Right cardiac atrium (tissue), 5 donors: Measurements from ENCODE around the gene TMEM170A. TPM values are rescaled to one million over a fixed set of nuclear protein-coding genes. Genes with fewer than 3 reads are reported as not detected.
"Not testable (repeated sequence)": the region's sequence is repeated elsewhere in the genome, so short reads cannot be mapped to it uniquely, and the experiment has no call there.

Source experiments
- ATAC-seq, 2 donors: fragments of 200-7000 bp; cut with Tn5 transposase; one replicate each; pipeline versions ENCODE4 v1.8.0 to v1.9.1; 2020; ENCODE audit warnings: moderate library complexity in 2 of 2, mild to moderate bottlenecking in 1 of 2
- DNase-seq, 3 donors: peaks; one replicate each; pipeline ENCODE4 v3.0.0-alpha.2; 2020
- H3K27ac ChIP-seq: one replicate; pipeline ENCODE4 v1.5.1; 2013; ENCODE audit warnings: mild to moderate bottlenecking, low read length, control low read depth, moderate library complexity
- H3K27me3 ChIP-seq: one replicate; pipeline ENCODE4 v1.6.1; 2013; ENCODE audit not compliant: control insufficient read depth, insufficient read depth
- H3K4me1 ChIP-seq: one replicate; pipeline ENCODE4 v1.6.1; 2013; ENCODE audit warnings: low read length; ENCODE audit not compliant: control insufficient read depth, insufficient read depth
- H3K4me3 ChIP-seq: one replicate; pipeline ENCODE4 v1.5.1; 2013; ENCODE audit warnings: low read length, control low read depth
- H3K9me3 ChIP-seq: one replicate; pipeline ENCODE4 v1.6.1; 2013; ENCODE audit warnings: low read length; ENCODE audit not compliant: control insufficient read depth
- WGBS: extraction: QIAGEN DNeasy Blood & Tissue Kit; methylation state at CpG from one replicate; pipeline ENCODE4 v1.1.7; 2013; 5-methylcytosine and 5-hydroxymethylcytosine counted together
- intact Hi-C, 4 donors: fragments of 100-400 bp; cut with DNase I; formaldehyde crosslinking; loops; one replicate each; pipeline versions ENCODE4 v1.11.0 to v1.14.0; 2022 to 2023
- long read RNA-seq, 4 donors: library from polyadenylated mRNA; unstranded; transcript quantifications; one replicate each; pipeline ENCODE4 v2.0.0, GENCODE V29; 2020 to 2021
- polyA plus RNA-seq: library from polyadenylated mRNA; stranded (reverse); fragments of 200-250 nt; gene quantifications from one replicate; pipeline ENCODE4 v1.2.3, GENCODE V29; 2013
- total RNA-seq, 4 donors: library from RNA; stranded (reverse); fragmentation: NEBNext Ultra II Directional; extraction: Animal tissue kit (Norgen Biotek cat#: 25700); gene quantifications; one replicate each; pipeline ENCODE4 v1.2.1, GENCODE V29; 2021
- donor health status: healthy with polysubstance abuse.
- donor health status: DM: no; HTN: yes; CAD: no.
- donor health status: DM: no; HTN: no; CAD: no.
- donor health status: DM: no; HTN: yes; CAD: no; lungs with severe emphysema.
- donor health status: DM: yes; HTN: yes; CAD: no.

Gene TMEM170A
- 10 to 100 TPM; 10.9 to 11.2 (median 11.0) TPM for total RNA-seq
- 7.2 TPM for polyA plus RNA-seq
- long read RNA-seq, donor 1, full-length matches to known transcripts, result 14 of 22 reads
- long read RNA-seq, donor 1, partial matches to known transcripts, result 1 of 22 reads
- long read RNA-seq, donor 1, other reads (novel, unspliced or antisense), result 7 of 22 reads
- long read RNA-seq, donor 2, partial matches to known transcripts, result 0 of 7 reads
- long read RNA-seq, donor 2, other reads (novel, unspliced or antisense), result 2 of 7 reads
- long read RNA-seq, donor 3, full-length matches to known transcripts, result 13 of 15 reads
- long read RNA-seq, donor 3, partial matches to known transcripts, result 0 of 15 reads
- long read RNA-seq, donor 3, other reads (novel, unspliced or antisense), result 2 of 15 reads
- long read RNA-seq, donor 4, full-length matches to known transcripts, result 6 of 6 reads
- long read RNA-seq, donor 4, partial matches to known transcripts, result 0 of 6 reads
- long read RNA-seq, donor 4, other reads (novel, unspliced or antisense), result 0 of 6 reads

- H3K4me1 ChIP-seq, result no peaks in the 10 kb centered on the region
- H3K9me3 ChIP-seq, result no peaks in the 10 kb centered on the region
- DNase-seq, result peak; percentile 100
- intact Hi-C loops, result no loop called here
- under 1% methylated on average over 89 of the region's 89 CpGs for WGBS
- no peaks in the 10 kb centered on the region for H3K27me3 ChIP-seq
- peak within 1 kb of the TSS; percentile 82 for H3K4me3 ChIP-seq
- peak within 1 kb of the TSS; percentile 91 for H3K27ac ChIP-seq
- ATAC-seq, result peak; percentile 98 to 99
Observed at GRCh38 chr16:75464122-75464918, at the start of gene TMEM170A. Gene TMEM170A (minus strand): TSS chr16:75464689. CDS start chr16:75464600, 89 bp downstream.

- Histone ChIP-seq H3K9me3 (no peaks in the 10 kb centered on the region), H3K4me1 (peaks cover 2% of the 10 kb centered on the region), H3K27me3 (no peaks in the 10 kb centered on the region), H3K4me3 (no peak overlapping the region), H3K27ac (no peak overlapping the region)
- intact Hi-C loops, result no loop called here
- WGBS, result 29% methylated on average over 7 of the region's 7 CpGs
- DNase-seq (peak in 2 of 3 donors; percentile 56 to 66), ATAC-seq (peak; percentile 85 to 89)
Observed at GRCh38 chr16:75506574-75506973, 42.1 kb upstream of the TMEM170A start.

GRCh38 chr16:75506107-75506506, 41.6 kb upstream of the TMEM170A start:
- ATAC-seq, result no peak
- DNase-seq, result no peak
- H3K4me1 ChIP-seq, result peaks cover 2% of the 10 kb centered on the region
- H3K9me3 ChIP-seq, result no peaks in the 10 kb centered on the region
- intact Hi-C loops, result no loop called here
- H3K4me3 ChIP-seq, result no peak overlapping the region
- WGBS, result 77% methylated on average over 3 of the region's 3 CpGs
- H3K27me3 ChIP-seq, result no peaks in the 10 kb centered on the region
- no peak overlapping the region for H3K27ac ChIP-seq

- Histone ChIP-seq H3K27me3 (no peaks in the 10 kb centered on the region), H3K4me1 (peaks cover 2% of the 10 kb centered on the region), H3K4me3 (no peak overlapping the region), H3K9me3 (no peaks in the 10 kb centered on the region), H3K27ac (no peak overlapping the region)
- DNase-seq, result no peak
- intact Hi-C loops, result no loop called here
- ATAC-seq, result no peak
- WGBS, result 80% methylated on average over 1 of the region's 1 CpG
Observed at GRCh38 chr16:75503801-75504200, 39.3 kb upstream of the TMEM170A start.

- no peaks in the 10 kb centered on the region for H3K9me3 ChIP-seq
- H3K27ac ChIP-seq, result no peak overlapping the region
- WGBS, result 96% methylated on average over 4 of the region's 4 CpGs
Observed at GRCh38 chr16:75502916-75503605, 38.6 kb upstream of the TMEM170A start.

GRCh38 chr16:75501820-75502219, 37.3 kb upstream of the TMEM170A start:
- not testable (repeated sequence) for H3K27ac ChIP-seq
- DNase-seq (peak; percentile 41 to 76 (median 66)), ATAC-seq (peak; percentile 61 to 75)

More at GRCh38 chr16:75502916-75503605, 38.6 kb upstream of the TMEM170A start:
- Histone ChIP-seq H3K27me3 (no peaks in the 10 kb centered on the region), H3K4me3 (no peak overlapping the region), H3K4me1 (peaks cover 2% of the 10 kb centered on the region)
- ATAC-seq (no peak), DNase-seq (no peak)
- intact Hi-C loops, result no loop called here

GRCh38 chr16:75501359-75501758, 36.9 kb upstream of the TMEM170A start:
- no peaks in the 10 kb centered on the region for H3K27me3 ChIP-seq
- no peak for ATAC-seq
- H3K9me3 ChIP-seq, result no peaks in the 10 kb centered on the region
- 80% methylated on average over 5 of the region's 5 CpGs for WGBS
- intact Hi-C loops, result no loop called here
- no peak for DNase-seq
- H3K4me3 ChIP-seq, result no peak overlapping the region
- H3K4me1 ChIP-seq, result peaks cover 2% of the 10 kb centered on the region
- no peak overlapping the region for H3K27ac ChIP-seq

More at GRCh38 chr16:75501820-75502219, 37.3 kb upstream of the TMEM170A start:
- intact Hi-C loops, H3K27me3 ChIP-seq, H3K4me1 ChIP-seq, H3K4me3 ChIP-seq, H3K9me3 ChIP-seq: not testable (repeated sequence)
- 39% methylated on average over 6 of the region's 6 CpGs for WGBS

GRCh38 chr16:75498605-75499322, 34.3 kb upstream of the TMEM170A start:
- H3K27ac ChIP-seq, result peak overlapping the region; percentile 50
- peak; percentile 74 to 79 for ATAC-seq
- H3K4me1 ChIP-seq, result not testable (repeated sequence)

GRCh38 chr16:75497558-75497957, 33.1 kb upstream of the TMEM170A start:
- intact Hi-C loops, result no loop called here
- Histone ChIP-seq H3K27ac (no peak overlapping the region), H3K9me3 (no peaks in the 10 kb centered on the region), H3K4me1 (peaks cover 2% of the 10 kb centered on the region), H3K4me3 (no peak overlapping the region), H3K27me3 (no peaks in the 10 kb centered on the region)
- DNase-seq, result no peak
- WGBS, result 77% methylated on average over 4 of the region's 4 CpGs
- ATAC-seq, result no peak

More at GRCh38 chr16:75498605-75499322, 34.3 kb upstream of the TMEM170A start:
- DNase-seq, result peak; percentile 57 to 91 (median 83)
- H3K9me3 ChIP-seq, H3K27me3 ChIP-seq, intact Hi-C loops, H3K4me3 ChIP-seq: not testable (repeated sequence)
- 23% methylated on average over 10 of the region's 13 CpGs for WGBS

- intact Hi-C loops, result no loop called here
- Histone ChIP-seq H3K4me1 (no peaks in the 10 kb centered on the region), H3K9me3 (no peaks in the 10 kb centered on the region), H3K4me3 (peak within 1 kb of the TSS; percentile 14), H3K27me3 (no peaks in the 10 kb centered on the region), H3K27ac (no peak within 1 kb of the TSS)
- DNase-seq (peak; percentile 73 to 85 (median 84)), ATAC-seq (peak; percentile 82 to 90)
- 2% methylated on average over 43 of the region's 43 CpGs for WGBS
Observed at GRCh38 chr16:75495076-75495674, 30.7 kb upstream of the TMEM170A start, which contains the start of gene CHST6. Gene CHST6 (minus strand): TSS chr16:75495441. CDS start chr16:75479828, 15,613 bp downstream.
